ENCODE results near the gene INTS1.

The INTS1 gene

DNA sequence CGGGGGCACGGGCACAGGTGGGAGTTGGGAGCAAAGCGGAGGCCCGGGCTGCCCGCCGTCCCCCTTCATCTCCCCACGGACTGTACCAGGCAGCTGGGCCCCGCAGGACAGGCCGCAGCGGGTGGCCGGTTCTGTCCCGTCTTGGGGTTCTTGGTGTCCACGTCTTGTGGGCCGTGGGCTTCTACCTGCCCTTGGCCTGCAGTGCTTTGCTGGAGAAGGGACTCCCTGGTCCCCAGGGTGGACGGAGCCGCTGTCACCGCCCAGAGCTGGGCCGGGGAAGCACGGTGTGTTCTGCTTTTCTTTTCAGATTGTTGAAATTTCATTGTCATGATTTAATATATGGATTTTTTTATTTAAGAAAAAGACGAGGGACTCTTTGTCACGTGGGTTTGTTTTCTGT lies 38.1 kb upstream of the INTS1 start:
- H3K9me2 ChIP-seq (replicated peaks; ENCODE audit: insufficient read depth, low read length) = no peaks in the 10 kb centered on the region
- H3K4me2 ChIP-seq (ENCODE audit: low read depth, low read length) = no peak overlapping the region
- H3K27ac ChIP-seq (ENCODE audit: low read length) = no peak overlapping the region
- H3K79me2 ChIP-seq (ENCODE audit: low read length) = peaks cover 8% of the 10 kb centered on the region
- no peaks in the 10 kb centered on the region for H4K20me1 ChIP-seq (ENCODE audit: insufficient read depth, low read length)
- H3K36me3 ChIP-seq (replicated peaks; ENCODE audit: insufficient read depth, low read length) = no peaks in the 10 kb centered on the region
- DNase-seq = no peak
- no peaks in the 10 kb centered on the region for H3K4me1 ChIP-seq (ENCODE audit: low read length)
- H3K9me3 ChIP-seq (replicated peaks; ENCODE audit: insufficient read depth, low read length) = no peaks in the 10 kb centered on the region
- no peaks in the 10 kb centered on the region for H3K27me3 ChIP-seq (replicated peaks; ENCODE audit: insufficient read depth, low read length)
- H3F3A ChIP-seq (ENCODE audit: insufficient read depth, low read length) = no peaks in the 10 kb centered on the region
- H3K4me3 ChIP-seq (ENCODE audit: low read length) = no peak overlapping the region
- no peak overlapping the region for H2AFZ ChIP-seq (ENCODE audit: low read length)
- no peak overlapping the region for H3K9ac ChIP-seq (ENCODE audit: low read length)
- TF ChIP-seq, protein P1, sequence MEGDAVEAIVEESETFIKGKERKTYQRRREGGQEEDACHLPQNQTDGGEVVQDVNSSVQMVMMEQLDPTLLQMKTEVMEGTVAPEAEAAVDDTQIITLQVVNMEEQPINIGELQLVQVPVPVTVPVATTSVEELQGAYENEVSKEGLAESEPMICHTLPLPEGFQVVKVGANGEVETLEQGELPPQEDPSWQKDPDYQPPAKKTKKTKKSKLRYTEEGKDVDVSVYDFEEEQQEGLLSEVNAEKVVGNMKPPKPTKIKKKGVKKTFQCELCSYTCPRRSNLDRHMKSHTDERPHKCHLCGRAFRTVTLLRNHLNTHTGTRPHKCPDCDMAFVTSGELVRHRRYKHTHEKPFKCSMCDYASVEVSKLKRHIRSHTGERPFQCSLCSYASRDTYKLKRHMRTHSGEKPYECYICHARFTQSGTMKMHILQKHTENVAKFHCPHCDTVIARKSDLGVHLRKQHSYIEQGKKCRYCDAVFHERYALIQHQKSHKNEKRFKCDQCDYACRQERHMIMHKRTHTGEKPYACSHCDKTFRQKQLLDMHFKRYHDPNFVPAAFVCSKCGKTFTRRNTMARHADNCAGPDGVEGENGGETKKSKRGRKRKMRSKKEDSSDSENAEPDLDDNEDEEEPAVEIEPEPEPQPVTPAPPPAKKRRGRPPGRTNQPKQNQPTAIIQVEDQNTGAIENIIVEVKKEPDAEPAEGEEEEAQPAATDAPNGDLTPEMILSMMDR (IDR thresholded peaks at IDR 0.05; ENCODE audit: low read length) = no peak
- TF ChIP-seq EZH2phosphoT487 (IDR thresholded peaks at IDR 0.05; ENCODE audit: low read length) (no peak), EZH2 (optimal IDR thresholded peaks at IDR 0.05; ENCODE audit: low read depth, low read length) (no peak)

DNA sequence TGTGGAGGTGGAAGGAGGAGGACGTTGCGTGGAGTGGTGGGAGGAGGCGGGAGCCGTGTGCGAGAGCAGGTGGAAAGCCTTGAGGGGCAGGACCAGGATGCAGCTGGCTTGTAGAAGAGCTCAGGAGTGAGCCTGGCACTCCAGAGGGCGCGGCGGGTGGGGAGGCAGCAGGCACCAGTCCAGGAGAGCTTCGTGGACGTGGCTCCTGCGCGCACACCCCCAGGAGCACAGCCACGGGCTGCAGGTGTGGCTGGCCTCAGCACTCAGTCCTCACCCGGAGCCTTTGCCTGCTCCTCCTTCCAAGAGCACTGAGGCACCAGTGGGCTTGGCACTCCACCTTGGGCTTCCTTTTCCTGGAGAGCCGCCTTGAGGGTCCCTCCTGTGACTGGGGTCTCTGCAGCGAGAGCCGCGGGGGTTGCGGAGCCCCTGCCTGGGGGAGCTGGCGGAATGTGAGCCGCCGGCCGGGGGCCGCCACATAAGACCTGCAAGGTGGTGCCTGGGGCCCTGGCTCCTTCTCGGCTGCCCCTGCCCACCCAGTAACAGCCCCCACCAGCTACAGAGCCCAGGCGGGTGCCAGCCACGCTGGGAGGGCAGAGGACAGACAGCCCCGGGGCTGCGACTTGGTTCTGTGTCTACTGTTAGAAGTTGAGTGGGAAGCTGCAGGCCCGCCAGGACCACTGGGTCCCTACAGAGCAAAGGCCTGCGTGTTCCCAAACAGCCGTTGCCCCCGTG lies 37.4 kb upstream of the INTS1 start:
- Histone ChIP-seq H3K9ac (ENCODE audit: low read length) (no peak overlapping the region), H2AFZ (ENCODE audit: low read length) (no peak overlapping the region), H3K9me3 (replicated peaks; ENCODE audit: insufficient read depth, low read length) (no peaks in the 10 kb centered on the region), H3F3A (ENCODE audit: insufficient read depth, low read length) (no peaks in the 10 kb centered on the region), H3K4me3 (ENCODE audit: low read length) (no peak overlapping the region), H3K9me2 (replicated peaks; ENCODE audit: insufficient read depth, low read length) (no peaks in the 10 kb centered on the region), H3K27me3 (replicated peaks; ENCODE audit: insufficient read depth, low read length) (no peaks in the 10 kb centered on the region), H4K20me1 (ENCODE audit: insufficient read depth, low read length) (no peaks in the 10 kb centered on the region), H3K79me2 (ENCODE audit: low read length) (peaks cover 16% of the 10 kb centered on the region), H3K36me3 (replicated peaks; ENCODE audit: insufficient read depth, low read length) (no peaks in the 10 kb centered on the region), H3K27ac (ENCODE audit: low read length) (no peak overlapping the region), H3K4me2 (ENCODE audit: low read depth, low read length) (no peak overlapping the region), H3K4me1 (ENCODE audit: low read length) (no peaks in the 10 kb centered on the region)
- no peak for DNase-seq
- TF ChIP-seq, protein P1 (IDR thresholded peaks at IDR 0.05; ENCODE audit: low read length) = no peak
- TF ChIP-seq EZH2phosphoT487 (IDR thresholded peaks at IDR 0.05; ENCODE audit: low read length) (no peak), EZH2 (optimal IDR thresholded peaks at IDR 0.05; ENCODE audit: low read depth, low read length) (no peak)

GRCh38 chr7:1540776-1541271 lies 36.6 kb upstream of the INTS1 start:
- no peaks in the 10 kb centered on the region for H3K9me3 ChIP-seq (replicated peaks; ENCODE audit: insufficient read depth, low read length)
- no peaks in the 10 kb centered on the region for H3K4me1 ChIP-seq (ENCODE audit: low read length)
- H3K36me3 ChIP-seq (replicated peaks; ENCODE audit: insufficient read depth, low read length) = no peaks in the 10 kb centered on the region
- TF ChIP-seq, protein P1 (IDR thresholded peaks at IDR 0.05; ENCODE audit: low read length) = no peak
- TF ChIP-seq EZH2 (optimal IDR thresholded peaks at IDR 0.05; ENCODE audit: low read depth, low read length) (no peak), EZH2phosphoT487 (IDR thresholded peaks at IDR 0.05; ENCODE audit: low read length) (no peak)
- no peaks in the 10 kb centered on the region for H3K27me3 ChIP-seq (replicated peaks; ENCODE audit: insufficient read depth, low read length)
- H3F3A ChIP-seq (ENCODE audit: insufficient read depth, low read length) = no peaks in the 10 kb centered on the region
- no peak overlapping the region for H2AFZ ChIP-seq (ENCODE audit: low read length)
- H3K27ac ChIP-seq (ENCODE audit: low read length) = no peak overlapping the region
- no peak overlapping the region for H3K4me2 ChIP-seq (ENCODE audit: low read depth, low read length)
- H3K9me2 ChIP-seq (replicated peaks; ENCODE audit: insufficient read depth, low read length) = no peaks in the 10 kb centered on the region
- no peaks in the 10 kb centered on the region for H4K20me1 ChIP-seq (ENCODE audit: insufficient read depth, low read length)
- no peak for DNase-seq
- no peak overlapping the region for H3K9ac ChIP-seq (ENCODE audit: low read length)
- peaks cover 23% of the 10 kb centered on the region for H3K79me2 ChIP-seq (ENCODE audit: low read length)
- no peak overlapping the region for H3K4me3 ChIP-seq (ENCODE audit: low read length)

All from MM.1S (cell line).